GM18867 (cell line): ENCODE data around the gene ING3.

Experiments used
- ATAC-seq: cut with Tn5 transposase; IDR thresholded peaks from one replicate; pipeline ENCODE4 v1.9.1; 2021; ENCODE audit warnings: mild to moderate bottlenecking, moderate library complexity; ENCODE audit not compliant: unreplicated experiment

Gene ING3

DNA sequence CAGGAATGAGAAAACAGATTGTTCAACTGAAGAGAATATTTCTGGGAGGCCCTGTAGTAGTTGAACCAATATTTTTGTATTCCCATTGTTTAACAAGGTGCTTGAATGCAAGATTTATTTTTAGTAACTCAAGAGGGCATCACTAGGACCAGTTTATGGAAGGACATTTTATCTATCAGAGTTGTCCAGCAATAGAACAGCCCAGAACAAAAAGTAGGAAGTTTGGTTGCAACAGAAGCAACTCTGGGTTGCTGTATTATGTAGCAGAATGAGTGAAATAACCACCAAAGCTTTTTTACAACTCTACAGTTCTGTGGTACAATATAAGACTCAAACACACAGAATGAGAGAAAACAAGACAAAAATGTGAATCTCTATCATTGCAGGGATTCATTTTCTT is 72.6 kb downstream of the ING3 start:
- no peak for ATAC-seq

DNA sequence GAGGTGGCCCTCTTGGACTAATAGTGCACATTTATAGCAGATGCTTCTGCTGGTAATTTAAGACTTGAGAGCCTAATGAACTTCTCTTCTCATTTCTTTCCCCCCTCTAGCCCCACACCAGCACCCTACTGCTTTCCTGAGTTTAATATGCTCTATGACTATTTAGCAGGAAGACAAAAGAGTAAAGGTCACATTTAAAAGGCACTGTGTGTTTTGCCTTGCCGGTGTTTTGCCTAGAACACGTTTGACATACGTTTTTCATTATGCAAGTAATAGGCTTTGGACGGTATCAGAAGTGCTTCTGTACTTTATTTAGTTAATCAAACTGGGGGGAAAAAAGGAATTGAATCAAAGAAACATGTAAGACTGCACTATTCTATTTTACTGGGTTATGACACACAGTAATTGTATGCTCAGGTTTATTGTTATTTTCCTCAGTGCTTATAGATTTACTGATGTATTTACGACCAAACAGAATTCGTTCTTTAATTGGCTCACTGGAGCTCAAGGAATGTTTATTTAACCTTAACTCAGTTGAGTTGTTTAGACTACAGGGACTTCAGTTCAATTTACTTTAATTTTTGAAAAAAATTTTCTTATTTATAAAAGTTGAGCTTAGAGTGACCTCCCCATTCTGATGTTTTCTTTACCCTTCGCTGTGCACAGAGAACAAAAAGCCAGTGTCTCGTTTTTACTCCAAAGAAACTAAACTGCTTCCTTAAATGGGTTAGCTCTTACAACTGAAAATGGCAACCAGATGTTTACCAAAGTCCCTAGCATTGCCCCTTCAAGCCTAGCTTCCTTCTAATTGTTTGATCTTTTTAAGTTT is 73.3 kb downstream of the ING3 start:
- ATAC-seq = no peak

DNA sequence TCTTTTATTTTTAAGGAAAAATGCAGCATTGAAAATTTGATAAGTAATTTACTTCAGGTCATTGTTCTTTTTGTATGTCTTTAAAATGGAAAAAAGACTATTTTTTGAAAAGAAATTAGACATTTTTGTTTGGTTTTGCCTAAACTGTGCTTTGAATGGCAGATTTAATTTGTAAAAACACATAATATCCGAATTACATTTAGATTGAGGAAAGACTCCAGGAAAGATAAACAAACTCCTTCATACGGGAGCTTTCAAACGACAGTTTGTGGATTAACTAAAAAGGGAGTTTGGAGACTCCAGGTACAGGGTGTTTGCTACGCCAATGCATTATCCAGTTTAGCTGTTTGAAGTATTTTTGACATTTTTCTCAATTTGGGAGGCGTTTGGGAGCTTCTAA is 74.0 kb downstream of the ING3 start:
- no peak for ATAC-seq

DNA sequence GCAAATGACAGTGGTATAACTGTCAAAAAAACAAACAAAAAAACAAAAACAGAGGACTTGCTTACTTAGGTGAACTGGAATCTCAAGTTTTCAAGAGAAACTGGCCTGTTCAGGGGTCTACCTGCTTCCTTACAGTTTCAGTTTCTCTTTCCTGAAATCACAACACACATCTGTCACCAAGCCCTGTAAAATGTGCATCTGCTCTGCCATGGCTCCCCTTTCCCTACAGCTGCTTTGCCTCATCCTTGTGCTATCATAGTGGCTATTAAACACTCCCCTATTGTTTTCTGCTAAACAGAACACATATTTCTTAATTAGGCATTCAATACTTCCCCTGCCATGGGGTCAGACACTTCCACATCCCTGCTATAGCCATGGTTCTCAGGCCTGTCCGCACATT is 75.6 kb downstream of the ING3 start:
- ATAC-seq = no peak

DNA sequence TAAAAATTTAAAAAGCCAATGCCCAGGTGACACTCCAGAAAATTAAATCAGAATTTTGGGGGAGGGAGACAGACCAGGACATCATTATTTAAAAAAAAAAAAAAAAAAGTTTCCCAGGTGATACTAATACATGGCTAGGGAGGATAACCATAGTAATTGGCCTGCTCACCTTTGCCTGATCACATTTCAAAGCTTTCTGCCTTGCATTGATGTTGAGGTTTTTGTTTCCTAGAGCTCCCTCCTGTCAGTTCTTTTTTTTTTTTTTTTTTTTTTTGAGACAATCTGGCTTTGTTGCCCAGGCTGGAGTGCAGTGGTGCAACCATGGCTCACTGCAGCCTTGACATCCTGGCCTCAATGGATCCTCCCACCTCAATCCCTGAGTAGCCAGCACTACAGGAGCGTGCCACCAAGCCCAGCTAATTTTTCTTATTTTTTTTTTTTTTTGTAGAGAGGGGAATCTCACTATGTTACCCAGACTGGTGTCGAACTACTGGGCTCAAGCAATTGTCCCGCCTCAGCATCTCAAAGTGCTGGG is 76.1 kb downstream of the ING3 start:
- ATAC-seq = no peak
